Measurements from ENCODE around the gene SHISAL2B. TPM values are rescaled to one million over a fixed set of nuclear protein-coding genes. Genes with fewer than 3 reads are reported as not detected.

The SHISAL2B gene
- total and polyA plus RNA-seq, 8 donors: 0.45 to 15.2 (median 8.1) TPM; not detected in 1

GRCh38 chr5:64665243-64665642 is 25.1 kb upstream of the SHISAL2B start:
- Histone ChIP-seq H3K4me1 (no peaks in the 10 kb centered on the region), H3K27me3 (peaks cover 0 to 5% of the 10 kb centered on the region in 2 donors), H3K4me3 (no peak overlapping the region), H3K27ac (no peak overlapping the region), H3K9me3 (no peaks in the 10 kb centered on the region), H3K36me3 (no peaks in the 10 kb centered on the region)
- intact Hi-C loops (cut with DNase I): no loop called here
- TF ChIP-seq CTCF (IDR thresholded peaks at IDR 0.05): no peak
- ATAC-seq (no peak), DNase-seq (no peak)

GRCh38 chr5:64666078-64666477 is 24.2 kb upstream of the SHISAL2B start:
- Histone ChIP-seq H3K27me3 (peaks cover 0 to 5% of the 10 kb centered on the region in 2 donors), H3K36me3 (no peaks in the 10 kb centered on the region), H3K9me3 (no peaks in the 10 kb centered on the region), H3K4me3 (no peak overlapping the region), H3K4me1 (no peaks in the 10 kb centered on the region), H3K27ac (no peak overlapping the region)
- no peak for TF ChIP-seq CTCF (IDR thresholded peaks at IDR 0.05)
- intact Hi-C loops (cut with DNase I): no loop called here
- no peak for ATAC-seq
- no peak for DNase-seq

- Histone ChIP-seq H3K27me3 (peaks cover 0 to under 1% of the 10 kb centered on the region in 2 donors), H3K27ac (no peak overlapping the region), H3K4me1 (no peaks in the 10 kb centered on the region), H3K4me3 (no peak overlapping the region), H3K36me3 (no peaks in the 10 kb centered on the region), H3K9me3 (no peaks in the 10 kb centered on the region)
- intact Hi-C loops (cut with DNase I): no loop called here
- ATAC-seq (no peak), DNase-seq (no peak)
- no peak for TF ChIP-seq CTCF (IDR thresholded peaks at IDR 0.05)
Observed at GRCh38 chr5:64667068-64667467, 23.2 kb upstream of the SHISAL2B start.

GRCh38 chr5:64670277-64670676 is 20.0 kb upstream of the SHISAL2B start:
- no peaks in the 10 kb centered on the region for H3K4me1 ChIP-seq
- DNase-seq: no peak
- H3K27me3 ChIP-seq: no peaks in the 10 kb centered on the region
- no peaks in the 10 kb centered on the region for H3K9me3 ChIP-seq
- no peak for TF ChIP-seq CTCF (IDR thresholded peaks at IDR 0.05)
- no peak overlapping the region for H3K4me3 ChIP-seq
- H3K27ac ChIP-seq: no peak overlapping the region
- no peak for ATAC-seq
- H3K36me3 ChIP-seq: no peaks in the 10 kb centered on the region
- intact Hi-C loops (cut with DNase I): no loop called here

- Histone ChIP-seq H3K4me3 (no peak overlapping the region), H3K36me3 (no peaks in the 10 kb centered on the region), H3K9me3 (no peaks in the 10 kb centered on the region), H3K4me1 (no peaks in the 10 kb centered on the region), H3K27me3 (no peaks in the 10 kb centered on the region), H3K27ac (no peak overlapping the region)
- intact Hi-C loops (cut with DNase I): no loop called here
- no peak for ATAC-seq
- no peak for TF ChIP-seq CTCF (IDR thresholded peaks at IDR 0.05)
- DNase-seq: no peak
Observed at GRCh38 chr5:64671678-64672077, 18.6 kb upstream of the SHISAL2B start.
